ENCODE measurements around the gene SORBS1.

- TF ChIP-seq MXI1 (conservative IDR thresholded peaks at IDR 0.05; ENCODE audit: poor library complexity, severe bottlenecking): no peak
- TF ChIP-seq EP300 (conservative IDR thresholded peaks at IDR 0.05; ENCODE audit: poor library complexity, severe bottlenecking): no peak
- TF ChIP-seq, protein P1, sequence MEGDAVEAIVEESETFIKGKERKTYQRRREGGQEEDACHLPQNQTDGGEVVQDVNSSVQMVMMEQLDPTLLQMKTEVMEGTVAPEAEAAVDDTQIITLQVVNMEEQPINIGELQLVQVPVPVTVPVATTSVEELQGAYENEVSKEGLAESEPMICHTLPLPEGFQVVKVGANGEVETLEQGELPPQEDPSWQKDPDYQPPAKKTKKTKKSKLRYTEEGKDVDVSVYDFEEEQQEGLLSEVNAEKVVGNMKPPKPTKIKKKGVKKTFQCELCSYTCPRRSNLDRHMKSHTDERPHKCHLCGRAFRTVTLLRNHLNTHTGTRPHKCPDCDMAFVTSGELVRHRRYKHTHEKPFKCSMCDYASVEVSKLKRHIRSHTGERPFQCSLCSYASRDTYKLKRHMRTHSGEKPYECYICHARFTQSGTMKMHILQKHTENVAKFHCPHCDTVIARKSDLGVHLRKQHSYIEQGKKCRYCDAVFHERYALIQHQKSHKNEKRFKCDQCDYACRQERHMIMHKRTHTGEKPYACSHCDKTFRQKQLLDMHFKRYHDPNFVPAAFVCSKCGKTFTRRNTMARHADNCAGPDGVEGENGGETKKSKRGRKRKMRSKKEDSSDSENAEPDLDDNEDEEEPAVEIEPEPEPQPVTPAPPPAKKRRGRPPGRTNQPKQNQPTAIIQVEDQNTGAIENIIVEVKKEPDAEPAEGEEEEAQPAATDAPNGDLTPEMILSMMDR (IDR thresholded peaks at IDR 0.05; ENCODE audit: poor library complexity, severe bottlenecking): no peak
- no peak for TF ChIP-seq SMC3 (conservative IDR thresholded peaks at IDR 0.05; ENCODE audit: poor library complexity)
- TF ChIP-seq, protein P2, sequence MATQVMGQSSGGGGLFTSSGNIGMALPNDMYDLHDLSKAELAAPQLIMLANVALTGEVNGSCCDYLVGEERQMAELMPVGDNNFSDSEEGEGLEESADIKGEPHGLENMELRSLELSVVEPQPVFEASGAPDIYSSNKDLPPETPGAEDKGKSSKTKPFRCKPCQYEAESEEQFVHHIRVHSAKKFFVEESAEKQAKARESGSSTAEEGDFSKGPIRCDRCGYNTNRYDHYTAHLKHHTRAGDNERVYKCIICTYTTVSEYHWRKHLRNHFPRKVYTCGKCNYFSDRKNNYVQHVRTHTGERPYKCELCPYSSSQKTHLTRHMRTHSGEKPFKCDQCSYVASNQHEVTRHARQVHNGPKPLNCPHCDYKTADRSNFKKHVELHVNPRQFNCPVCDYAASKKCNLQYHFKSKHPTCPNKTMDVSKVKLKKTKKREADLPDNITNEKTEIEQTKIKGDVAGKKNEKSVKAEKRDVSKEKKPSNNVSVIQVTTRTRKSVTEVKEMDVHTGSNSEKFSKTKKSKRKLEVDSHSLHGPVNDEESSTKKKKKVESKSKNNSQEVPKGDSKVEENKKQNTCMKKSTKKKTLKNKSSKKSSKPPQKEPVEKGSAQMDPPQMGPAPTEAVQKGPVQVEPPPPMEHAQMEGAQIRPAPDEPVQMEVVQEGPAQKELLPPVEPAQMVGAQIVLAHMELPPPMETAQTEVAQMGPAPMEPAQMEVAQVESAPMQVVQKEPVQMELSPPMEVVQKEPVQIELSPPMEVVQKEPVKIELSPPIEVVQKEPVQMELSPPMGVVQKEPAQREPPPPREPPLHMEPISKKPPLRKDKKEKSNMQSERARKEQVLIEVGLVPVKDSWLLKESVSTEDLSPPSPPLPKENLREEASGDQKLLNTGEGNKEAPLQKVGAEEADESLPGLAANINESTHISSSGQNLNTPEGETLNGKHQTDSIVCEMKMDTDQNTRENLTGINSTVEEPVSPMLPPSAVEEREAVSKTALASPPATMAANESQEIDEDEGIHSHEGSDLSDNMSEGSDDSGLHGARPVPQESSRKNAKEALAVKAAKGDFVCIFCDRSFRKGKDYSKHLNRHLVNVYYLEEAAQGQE (IDR thresholded peaks at IDR 0.05; ENCODE audit: borderline replicate concordance): no peak
Measured at GRCh38 chr10:95327367-95327766, 233.8 kb downstream of the SORBS1 start.

Measured in neural cell (in vitro differentiated cells).